ENCODE data around the gene KDM4C.

The KDM4C gene

DNA sequence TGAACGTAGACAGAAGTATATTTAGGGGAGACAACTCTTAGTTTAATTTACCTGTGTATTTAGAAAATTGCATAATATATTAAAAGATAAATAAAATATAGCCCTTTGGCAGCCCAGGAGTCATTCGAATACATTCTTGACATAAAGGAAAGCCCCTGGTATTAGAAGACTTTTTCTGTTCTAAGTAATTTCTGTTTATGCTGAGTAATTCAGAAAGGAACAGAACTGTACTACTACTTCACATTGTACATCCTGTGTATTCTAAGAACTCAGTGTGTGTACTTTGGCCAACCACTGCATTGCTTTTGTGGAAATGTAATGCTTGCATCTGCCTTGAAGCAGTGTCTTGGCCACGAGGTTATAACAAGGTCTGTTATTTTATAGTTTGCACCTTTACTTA lies 136.4 kb downstream of the KDM4C start:
- no peak for DNase-seq (ENCODE audit: low read depth)
- no peak overlapping the region for H3K4me3 ChIP-seq (ENCODE audit: low read length)
- TF ChIP-seq CTCF (conservative IDR thresholded peaks at IDR 0.05; ENCODE audit: low read depth, low read length) = no peak

DNA sequence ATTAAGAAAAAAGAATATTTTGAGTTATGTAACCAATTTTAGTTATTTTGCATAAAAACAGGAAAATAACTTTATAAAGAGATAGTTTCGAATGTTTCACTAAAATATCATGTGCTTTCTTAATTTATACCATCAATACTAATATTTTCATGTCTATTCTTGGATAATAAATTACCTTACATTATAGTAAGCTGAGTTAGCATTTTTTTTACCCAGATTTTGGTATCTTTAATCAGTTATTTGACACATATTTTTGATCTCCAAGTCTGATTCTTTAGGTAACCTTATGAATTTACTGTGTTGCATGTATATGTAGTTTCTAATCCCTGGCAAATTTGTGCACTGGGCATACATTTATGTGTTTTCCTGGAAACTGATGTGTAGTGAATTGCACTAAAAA lies 138.0 kb downstream of the KDM4C start:
- DNase-seq (ENCODE audit: low read depth) = no peak
- no peak for TF ChIP-seq CTCF (conservative IDR thresholded peaks at IDR 0.05; ENCODE audit: low read depth, low read length)
- H3K4me3 ChIP-seq (ENCODE audit: low read length) = no peak overlapping the region

DNA sequence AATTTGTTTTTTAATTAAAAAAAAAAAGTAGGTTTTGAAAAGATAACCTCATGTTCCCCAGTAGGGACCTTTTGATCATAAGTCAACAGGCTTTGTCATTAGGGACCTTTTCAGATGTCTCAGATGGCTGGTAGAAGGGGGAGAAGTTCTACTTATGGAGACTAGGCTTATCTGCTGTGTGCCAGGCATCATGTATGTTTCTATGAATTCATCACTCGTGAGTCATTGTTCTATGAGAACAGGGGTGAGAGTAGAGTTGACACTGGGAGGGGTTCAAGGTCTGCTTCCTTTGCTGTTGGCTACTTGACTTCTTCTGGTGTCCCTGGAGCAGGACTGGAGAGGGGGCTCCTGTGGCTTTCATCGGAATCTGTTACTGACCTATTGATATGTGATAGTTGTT lies 138.8 kb downstream of the KDM4C start:
- no peak overlapping the region for H3K4me3 ChIP-seq (ENCODE audit: low read length)
- DNase-seq (ENCODE audit: low read depth) = no peak
- TF ChIP-seq CTCF (conservative IDR thresholded peaks at IDR 0.05; ENCODE audit: low read depth, low read length) = no peak

- no peak for DNase-seq (ENCODE audit: low read depth)
These were observed 139.5 kb downstream of the KDM4C start for GRCh38 chr9:6897207-6897822.

DNA sequence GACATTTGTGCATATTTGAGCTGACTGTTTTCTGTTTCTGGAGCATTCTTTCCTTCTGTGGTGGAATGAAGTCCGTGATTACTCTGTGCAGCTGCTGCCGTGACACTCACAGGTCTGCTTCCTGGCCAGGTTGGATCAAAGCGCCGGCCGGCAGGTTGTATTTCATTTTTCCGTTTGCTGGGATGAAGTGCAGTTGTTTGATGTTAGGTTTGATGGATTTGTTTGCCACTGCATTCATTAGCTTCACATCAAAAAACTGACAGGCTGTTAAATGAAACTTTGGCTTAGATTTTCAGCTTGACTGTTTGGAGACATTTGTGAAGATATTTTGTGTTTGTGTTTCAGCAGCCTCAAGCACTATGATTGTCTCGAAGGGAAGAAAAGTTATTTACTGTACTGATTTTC lies 140.1 kb downstream of the KDM4C start:
- no peak overlapping the region for H3K4me3 ChIP-seq (ENCODE audit: low read length)
- TF ChIP-seq CTCF (conservative IDR thresholded peaks at IDR 0.05; ENCODE audit: low read depth, low read length) = no peak
- no peak for DNase-seq (ENCODE audit: low read depth)

More at GRCh38 chr9:6897207-6897822, 139.5 kb downstream of the KDM4C start:
- H3K4me3 ChIP-seq (ENCODE audit: low read length) = no peak overlapping the region
- TF ChIP-seq CTCF (conservative IDR thresholded peaks at IDR 0.05; ENCODE audit: low read depth, low read length) = no peak

- no peak for TF ChIP-seq CTCF (conservative IDR thresholded peaks at IDR 0.05; ENCODE audit: low read depth, low read length)
- DNase-seq (ENCODE audit: low read depth) = no peak
- H3K4me3 ChIP-seq (ENCODE audit: low read length) = no peak overlapping the region
These were observed 141.5 kb downstream of the KDM4C start for GRCh38 chr9:6899274-6899673.

GRCh38 chr9:6900440-6900883 lies 142.7 kb downstream of the KDM4C start:
- TF ChIP-seq CTCF (conservative IDR thresholded peaks at IDR 0.05; ENCODE audit: low read depth, low read length) = no peak
- H3K4me3 ChIP-seq (ENCODE audit: low read length) = no peak overlapping the region

More at GRCh38 chr9:6900440-6900883, 142.7 kb downstream of the KDM4C start:
- no peak for DNase-seq (ENCODE audit: low read depth)
